GM12875 (cell line): ENCODE results near the gene C1QL1.

Source experiments
- H3K4me3 ChIP-seq: one replicate; pipeline ENCODE4 v1.5.1; 2011; ENCODE audit warnings: low read depth, low read length, control low read depth
- TF ChIP-seq, protein P1 (sequence below): IDR thresholded peaks from 2 replicates; pipeline ENCODE4 v1.5.1; 2011; ENCODE audit warnings: low read depth, mild to moderate bottlenecking, control low read depth, inconsistent platforms, low read length, moderate library complexity, borderline replicate concordance; ENCODE audit not compliant: insufficient read depth

C1QL1 gene

DNA sequence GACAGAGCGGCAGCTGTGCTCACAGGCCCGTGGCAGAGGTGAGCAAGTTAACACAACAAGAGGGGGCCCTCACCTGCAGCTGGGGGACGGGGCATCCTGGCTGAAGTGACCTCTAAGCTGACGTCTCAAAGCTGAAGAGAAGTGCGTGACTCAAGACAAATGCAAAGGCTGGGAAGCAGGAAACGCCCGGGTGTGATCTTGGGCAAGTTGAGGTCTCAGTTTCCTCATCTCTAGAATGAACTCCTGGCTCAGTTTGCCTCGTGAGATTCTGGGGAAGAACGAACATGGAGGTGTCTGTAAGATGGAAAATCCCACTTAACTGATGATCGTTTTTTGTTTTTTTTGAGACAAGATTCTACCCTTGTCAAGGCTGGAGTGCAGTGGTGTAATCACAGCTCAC, 40.1 kb upstream of the C1QL1 start:
- H3K4me3 ChIP-seq = no peak overlapping the region
- TF ChIP-seq, protein P1, sequence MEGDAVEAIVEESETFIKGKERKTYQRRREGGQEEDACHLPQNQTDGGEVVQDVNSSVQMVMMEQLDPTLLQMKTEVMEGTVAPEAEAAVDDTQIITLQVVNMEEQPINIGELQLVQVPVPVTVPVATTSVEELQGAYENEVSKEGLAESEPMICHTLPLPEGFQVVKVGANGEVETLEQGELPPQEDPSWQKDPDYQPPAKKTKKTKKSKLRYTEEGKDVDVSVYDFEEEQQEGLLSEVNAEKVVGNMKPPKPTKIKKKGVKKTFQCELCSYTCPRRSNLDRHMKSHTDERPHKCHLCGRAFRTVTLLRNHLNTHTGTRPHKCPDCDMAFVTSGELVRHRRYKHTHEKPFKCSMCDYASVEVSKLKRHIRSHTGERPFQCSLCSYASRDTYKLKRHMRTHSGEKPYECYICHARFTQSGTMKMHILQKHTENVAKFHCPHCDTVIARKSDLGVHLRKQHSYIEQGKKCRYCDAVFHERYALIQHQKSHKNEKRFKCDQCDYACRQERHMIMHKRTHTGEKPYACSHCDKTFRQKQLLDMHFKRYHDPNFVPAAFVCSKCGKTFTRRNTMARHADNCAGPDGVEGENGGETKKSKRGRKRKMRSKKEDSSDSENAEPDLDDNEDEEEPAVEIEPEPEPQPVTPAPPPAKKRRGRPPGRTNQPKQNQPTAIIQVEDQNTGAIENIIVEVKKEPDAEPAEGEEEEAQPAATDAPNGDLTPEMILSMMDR = no peak

DNA sequence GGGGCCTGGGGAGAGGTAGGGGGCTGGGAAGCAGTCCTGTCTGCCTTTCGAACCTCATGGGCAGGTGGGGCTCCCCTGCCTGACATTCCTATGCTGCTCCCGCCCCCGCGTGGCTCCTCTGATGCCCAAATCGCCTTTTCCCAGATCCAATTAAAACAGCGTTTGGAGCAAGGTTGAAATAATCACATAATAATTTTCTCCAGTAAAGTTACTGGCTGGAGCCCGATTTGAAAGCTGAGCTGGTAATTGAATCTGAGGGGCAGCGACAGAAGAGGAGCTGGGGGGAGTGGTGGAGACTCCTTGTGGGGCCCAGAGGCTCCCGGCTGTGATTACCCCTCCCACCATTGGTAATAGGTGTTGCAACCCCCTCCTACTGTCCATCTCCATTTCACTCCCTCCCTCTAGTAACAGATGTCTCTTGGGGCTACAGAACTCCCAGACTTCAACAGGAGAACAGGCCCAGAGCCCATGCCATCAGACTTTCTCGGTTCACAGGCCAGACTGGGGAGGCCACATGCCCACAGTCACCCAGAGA, 38.9 kb upstream of the C1QL1 start:
- TF ChIP-seq, protein P1 = no peak
- no peak overlapping the region for H3K4me3 ChIP-seq

- TF ChIP-seq, protein P1 = no peak
- H3K4me3 ChIP-seq = no peak overlapping the region
These were observed 37.6 kb upstream of the C1QL1 start for GRCh38 chr17:45005700-45006099.

GRCh38 chr17:45004388-45004787, 36.3 kb upstream of the C1QL1 start:
- TF ChIP-seq, protein P1 = no peak
- no peak overlapping the region for H3K4me3 ChIP-seq

DNA sequence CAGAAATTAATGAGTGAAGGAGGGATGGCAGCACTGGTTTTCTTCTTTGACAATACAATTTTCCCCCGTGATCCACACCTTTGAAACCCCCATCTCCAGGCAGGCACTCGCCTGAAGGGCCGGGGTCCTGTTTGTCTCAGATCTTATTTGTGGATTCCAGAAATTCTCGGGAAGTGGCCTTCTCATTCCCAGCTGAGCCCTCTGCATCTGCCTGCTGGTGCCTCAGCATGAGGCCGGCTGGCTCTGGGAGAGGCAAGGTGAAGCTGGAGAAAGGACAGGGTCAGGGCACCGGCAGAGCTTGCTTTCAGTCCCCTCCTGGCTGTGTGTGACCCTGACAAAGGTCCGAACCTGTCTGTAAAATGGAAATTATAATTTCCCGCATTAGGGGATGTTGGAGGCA, 35.8 kb upstream of the C1QL1 start:
- TF ChIP-seq, protein P1 = no peak
- H3K4me3 ChIP-seq = no peak overlapping the region

- TF ChIP-seq, protein P1 = no peak
- no peak overlapping the region for H3K4me3 ChIP-seq
These were observed 33.2 kb upstream of the C1QL1 start for GRCh38 chr17:45001310-45001709.

DNA sequence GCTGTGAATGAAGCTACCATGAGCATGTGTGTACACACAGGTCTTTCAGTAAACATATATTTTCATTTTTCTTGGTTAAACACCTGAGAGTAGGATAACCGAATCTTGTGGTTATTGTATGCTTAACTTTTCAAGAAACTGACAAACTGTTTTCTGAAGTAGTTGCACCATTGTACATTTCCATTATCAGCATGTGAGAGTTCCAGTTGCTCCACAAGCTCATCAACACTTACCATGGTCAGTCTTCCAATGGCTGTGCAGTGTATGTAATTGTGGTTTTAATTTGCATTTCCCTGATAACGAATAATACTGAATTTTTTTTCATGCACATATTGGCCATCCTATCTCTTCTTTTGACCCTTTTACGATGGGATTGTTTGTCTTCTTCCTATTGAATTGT, 31.3 kb upstream of the C1QL1 start:
- no peak overlapping the region for H3K4me3 ChIP-seq
- TF ChIP-seq, protein P1 = no peak
